ENCODE data around the gene EVI5.

DNA sequence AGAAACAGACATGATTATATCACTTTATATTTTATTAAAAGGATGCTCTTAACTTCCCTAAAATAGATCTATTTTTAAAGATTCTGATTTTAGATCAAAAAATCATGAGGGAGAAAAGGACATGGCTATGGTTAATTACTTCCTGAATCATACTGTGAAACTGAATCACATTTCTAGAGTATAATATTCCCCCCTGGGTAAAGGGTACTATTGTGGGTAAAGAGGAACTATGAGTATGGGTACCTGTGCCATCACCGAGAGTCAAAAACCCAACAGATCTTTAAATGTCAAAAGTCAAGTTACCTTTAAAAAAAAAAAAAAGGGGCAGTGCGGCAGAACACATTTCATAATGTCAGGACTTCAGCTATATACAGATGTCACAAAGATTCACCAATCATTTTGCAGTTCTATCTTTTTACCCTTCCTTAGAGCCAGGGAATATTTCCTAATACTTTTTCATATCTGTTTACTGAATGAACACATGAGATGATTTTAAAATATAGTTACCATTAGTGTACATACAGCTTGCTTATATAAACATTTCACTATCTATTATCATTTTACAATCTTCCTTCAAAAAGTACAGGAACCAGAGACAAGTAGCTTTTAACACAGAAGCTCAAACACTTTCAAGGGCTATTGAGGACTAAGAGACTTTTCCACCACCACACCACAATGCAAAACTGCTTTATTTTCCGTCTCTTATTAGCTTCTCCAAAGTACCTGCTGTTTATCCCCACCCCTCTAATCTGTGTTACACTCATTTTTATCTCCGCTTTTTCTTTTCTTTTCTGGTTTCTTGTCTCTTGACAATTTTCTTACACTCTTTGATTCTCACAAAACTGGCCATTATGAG is 45.0 kb downstream of the EVI5 start:
- no peak for TF ChIP-seq POLR2A (IDR thresholded peaks at IDR 0.05)
- TF ChIP-seq, protein P1, sequence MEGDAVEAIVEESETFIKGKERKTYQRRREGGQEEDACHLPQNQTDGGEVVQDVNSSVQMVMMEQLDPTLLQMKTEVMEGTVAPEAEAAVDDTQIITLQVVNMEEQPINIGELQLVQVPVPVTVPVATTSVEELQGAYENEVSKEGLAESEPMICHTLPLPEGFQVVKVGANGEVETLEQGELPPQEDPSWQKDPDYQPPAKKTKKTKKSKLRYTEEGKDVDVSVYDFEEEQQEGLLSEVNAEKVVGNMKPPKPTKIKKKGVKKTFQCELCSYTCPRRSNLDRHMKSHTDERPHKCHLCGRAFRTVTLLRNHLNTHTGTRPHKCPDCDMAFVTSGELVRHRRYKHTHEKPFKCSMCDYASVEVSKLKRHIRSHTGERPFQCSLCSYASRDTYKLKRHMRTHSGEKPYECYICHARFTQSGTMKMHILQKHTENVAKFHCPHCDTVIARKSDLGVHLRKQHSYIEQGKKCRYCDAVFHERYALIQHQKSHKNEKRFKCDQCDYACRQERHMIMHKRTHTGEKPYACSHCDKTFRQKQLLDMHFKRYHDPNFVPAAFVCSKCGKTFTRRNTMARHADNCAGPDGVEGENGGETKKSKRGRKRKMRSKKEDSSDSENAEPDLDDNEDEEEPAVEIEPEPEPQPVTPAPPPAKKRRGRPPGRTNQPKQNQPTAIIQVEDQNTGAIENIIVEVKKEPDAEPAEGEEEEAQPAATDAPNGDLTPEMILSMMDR (IDR thresholded peaks at IDR 0.05), result no peak
